GM19455 (cell line): ENCODE measurements around the gene THBS3.
"Not testable (repeated sequence)": the region's sequence is repeated elsewhere in the genome, so short reads cannot be mapped to it uniquely, and the experiment has no call there.

Source experiments
- ATAC-seq: cut with Tn5 transposase; IDR thresholded peaks from one replicate; pipeline ENCODE4 v1.9.1; 2021; ENCODE audit not compliant: unreplicated experiment

THBS3 gene

GRCh38 chr1:155155996-155156643 lies 51.6 kb downstream of the THBS3 start:
- not testable (repeated sequence) for ATAC-seq
